WTC11 (cell line): ENCODE data around the gene HHIPL1. TPM values are rescaled to one million over a fixed set of nuclear protein-coding genes. Genes with fewer than 3 reads are reported as not detected.
A peak's percentile ranks its signal among the peaks of the same experiment; 100 is the strongest.

ENCODE experiments used
- ATAC-seq: fragments of 200-7000 bp; cut with Tn5 transposase; 2 replicates; pipeline ENCODE4 v1.10.0; 2021; ENCODE audit warnings: mild to moderate bottlenecking, moderate library complexity
- CTCF ChIA-PET: fragments of 300-600 bp; sonication (Branson Sonifier 250); formaldehyde crosslinking; loops from one replicate; lab custom pipeline; 2021; ENCODE audit warnings: antibody characterized with exemption; lab: Charles Lee
- POLR2A ChIA-PET: fragments of 350-600 bp; sonication (Branson Sonifier 250); formaldehyde crosslinking; loops from one replicate; lab custom pipeline; 2021; ENCODE audit warnings: antibody characterized with exemption; lab: Charles Lee
- DNase-seq: peaks from one replicate; pipeline ENCODE4 v3.0.0; 2021; ENCODE audit warnings: low spot score
- H3K27ac Mint-ChIP-seq: 2 replicates; pipeline ENCODE4 v1.8.0; 2021; ENCODE audit warnings: mixed read lengths
- H3K27me3 Mint-ChIP-seq: 2 replicates; pipeline ENCODE4 v1.8.0; 2021; ENCODE audit warnings: low read depth, mild to moderate bottlenecking, moderate library complexity, mixed read lengths
- H3K36me3 Mint-ChIP-seq: 2 replicates; pipeline ENCODE4 v1.8.0; 2021; ENCODE audit warnings: mixed read lengths
- H3K4me1 Mint-ChIP-seq: 2 replicates; pipeline ENCODE4 v1.8.0; 2022; ENCODE audit warnings: mixed read lengths
- H3K4me3 Mint-ChIP-seq: 2 replicates; pipeline ENCODE4 v1.8.0; 2021; ENCODE audit warnings: mild to moderate bottlenecking, moderate library complexity, mixed read lengths
- H3K9me3 Mint-ChIP-seq: 2 replicates; pipeline ENCODE4 v1.8.0; 2021; ENCODE audit warnings: mixed read lengths
- AFF4 ChIP-seq: sonication (generic); formaldehyde crosslinking; IDR thresholded peaks from 2 replicates; pipeline ENCODE4 v1.8.1; 2023; ENCODE audit warnings: mild to moderate bottlenecking, missing genetic modification reagents, borderline replicate concordance
- ATF6 ChIP-seq: sonication (generic); formaldehyde crosslinking; IDR thresholded peaks from 2 replicates; pipeline ENCODE4 v1.8.1; 2023; ENCODE audit warnings: mild to moderate bottlenecking, missing genetic modification reagents
- CREM ChIP-seq: sonication (generic); formaldehyde crosslinking; IDR thresholded peaks from 2 replicates; pipeline ENCODE4 v1.8.1; 2022; ENCODE audit warnings: mild to moderate bottlenecking, missing genetic modification reagents, moderate library complexity
- E2F1 ChIP-seq: sonication (generic); formaldehyde crosslinking; IDR thresholded peaks from 2 replicates; pipeline ENCODE4 v1.8.0; 2022; ENCODE audit warnings: mild to moderate bottlenecking, missing genetic modification reagents
- E2F4 ChIP-seq: sonication (generic); formaldehyde crosslinking; IDR thresholded peaks from 2 replicates; pipeline ENCODE4 v1.8.1; 2022; ENCODE audit warnings: low read depth, mild to moderate bottlenecking, moderate library complexity, missing genetic modification reagents, borderline replicate concordance
- GRHL2 ChIP-seq: fragments of 250-450 bp; sonication (Bioruptor Pico); IDR thresholded peaks from 2 replicates; pipeline ENCODE4 v1.8.0; 2022; ENCODE audit warnings: mild to moderate bottlenecking, moderate library complexity; ENCODE audit not compliant: insufficient replicate concordance, severe bottlenecking
- IRF2 ChIP-seq: sonication (generic); formaldehyde crosslinking; IDR thresholded peaks from 2 replicates; pipeline ENCODE4 v1.8.0; 2022; ENCODE audit warnings: low read depth, missing genetic modification reagents, borderline replicate concordance
- JUN ChIP-seq: sonication (generic); formaldehyde crosslinking; IDR thresholded peaks from 2 replicates; pipeline ENCODE4 v1.8.0; 2023; ENCODE audit warnings: mild to moderate bottlenecking, missing genetic modification reagents
- KAT7 ChIP-seq: sonication (generic); formaldehyde crosslinking; IDR thresholded peaks from 2 replicates; pipeline ENCODE4 v1.8.1; 2023; ENCODE audit warnings: missing genetic modification reagents, mild to moderate bottlenecking, borderline replicate concordance
- PRRX2 ChIP-seq: fragments of 250-450 bp; sonication (Bioruptor Pico); IDR thresholded peaks from 2 replicates; pipeline ENCODE4 v1.8.0; 2021; ENCODE audit warnings: mild to moderate bottlenecking
- SMAD3 ChIP-seq: sonication (generic); formaldehyde crosslinking; IDR thresholded peaks from 2 replicates; pipeline ENCODE4 v1.8.0; 2022; ENCODE audit warnings: missing genetic modification reagents, mild to moderate bottlenecking, borderline replicate concordance
- TCF7 ChIP-seq: sonication (generic); formaldehyde crosslinking; IDR thresholded peaks from 2 replicates; pipeline ENCODE4 v1.8.0; 2022; ENCODE audit warnings: mild to moderate bottlenecking, low read depth, missing genetic modification reagents, moderate library complexity
- ZMAT4 ChIP-seq: fragments of 250-450 bp; sonication (Bioruptor Pico); IDR thresholded peaks from 2 replicates; pipeline ENCODE4 v1.9.0; 2021; ENCODE audit warnings: mild to moderate bottlenecking
- ZNF121 ChIP-seq: sonication (generic); formaldehyde crosslinking; IDR thresholded peaks from 2 replicates; pipeline ENCODE4 v1.8.0; 2023; ENCODE audit warnings: missing genetic modification reagents
- ZNF281 ChIP-seq: sonication (generic); formaldehyde crosslinking; IDR thresholded peaks from 2 replicates; pipeline ENCODE4 v1.8.0; 2023; ENCODE audit warnings: mild to moderate bottlenecking, missing genetic modification reagents
- ZNF423 ChIP-seq: fragments of 250-450 bp; sonication (Bioruptor Pico); IDR thresholded peaks from 2 replicates; pipeline ENCODE4 v2.1.2; 2022; ENCODE audit warnings: mild to moderate bottlenecking, moderate library complexity
- ZNF425 ChIP-seq: fragments of 250-450 bp; sonication (Bioruptor Pico); conservative IDR thresholded peaks from 2 replicates; pipeline ENCODE4 v1.9.0; 2021; ENCODE audit warnings: mild to moderate bottlenecking
- total RNA-seq: library from RNA; stranded (reverse); gene quantifications from 3 replicates; pipeline ENCODE4 v1.2.3, GENCODE V29; 2021

The HHIPL1 gene
- total RNA-seq, 1 experiment from 2014 or later: 1.5 TPM

- H3K27ac Mint-ChIP-seq: no peak overlapping the region
- ChIA-PET CTCF (interaction anchor here (1.3 kb wide), 1 partner anchor 12 kb away, joined by 6 read pairs; no protein-coding TSS in a partner anchor), POLR2A (no interaction called here)
- no peak for DNase-seq
- peak; percentile 41 for ATAC-seq
- no peaks in the 10 kb centered on the region for H3K36me3 Mint-ChIP-seq
- H3K27me3 Mint-ChIP-seq: no peaks in the 10 kb centered on the region
- no peak overlapping the region for H3K4me3 Mint-ChIP-seq
- 0 out of 2 replicates have a peak, but pooled peaks cover 5% of the 10 kb centered on the region for H3K4me1 Mint-ChIP-seq
- H3K9me3 Mint-ChIP-seq: no peaks in the 10 kb centered on the region
- TF ChIP-seq E2F1 (CRISPR knock-in tag) (no peak), ZMAT4 (CRISPR knock-in tag) (no peak), JUN (CRISPR knock-in tag) (no peak), TCF7 (no peak), GRHL2 (CRISPR knock-in tag) (no peak), IRF2 (no peak), PRRX2 (no peak), AFF4 (CRISPR knock-in tag) (no peak), ZNF281 (CRISPR knock-in tag) (no peak), ATF6 (CRISPR knock-in tag) (no peak), KAT7 (CRISPR knock-in tag) (no peak), SMAD3 (no peak), ZNF425 (CRISPR knock-in tag) (no peak), CREM (CRISPR knock-in tag) (no peak), ZNF121 (CRISPR knock-in tag) (no peak), E2F4 (CRISPR knock-in tag) (no peak), ZNF423 (CRISPR knock-in tag) (no peak)
Measured at GRCh38 chr14:99718031-99718810, 73.3 kb downstream of the HHIPL1 start.
